Chondrocyte (in vitro differentiated cells): ENCODE measurements around the gene VPS41. TPM values are rescaled to one million over a fixed set of nuclear protein-coding genes. Genes with fewer than 3 reads are reported as not detected.

Experiments
- DNase-seq: peaks from one replicate; pipeline ENCODE4 v3.0.0; 2021; ENCODE audit warnings: mixed read lengths, low spot score
- H3K27ac Mint-ChIP-seq: one replicate; pipeline ENCODE4 v1.8.0; 2021; ENCODE audit warnings: mild to moderate bottlenecking, moderate library complexity, mixed read lengths; ENCODE audit not compliant: unreplicated experiment
- H3K27me3 Mint-ChIP-seq: 2 replicates; pipeline ENCODE4 v1.8.0; 2021; ENCODE audit warnings: low read depth, mixed read lengths
- H3K36me3 Mint-ChIP-seq: 2 replicates; pipeline ENCODE4 v1.8.0; 2021; ENCODE audit warnings: low read depth, mixed read lengths
- H3K4me1 Mint-ChIP-seq: 2 replicates; pipeline ENCODE4 v1.8.0; 2021; ENCODE audit warnings: low read depth, mild to moderate bottlenecking, mixed read lengths
- H3K4me3 Mint-ChIP-seq: one replicate; pipeline ENCODE4 v1.8.0; 2021; ENCODE audit warnings: mild to moderate bottlenecking, moderate library complexity, mixed read lengths; ENCODE audit not compliant: unreplicated experiment
- H3K9me3 Mint-ChIP-seq: 2 replicates; pipeline ENCODE4 v1.8.0; 2021; ENCODE audit warnings: low read depth, mixed read lengths
- total RNA-seq: library from RNA; stranded (reverse); gene quantifications from 3 replicates; pipeline ENCODE4 v1.2.1, GENCODE V29; 2021
- TF ChIP-seq, protein P1 (sequence below): fragments of 200-600 bp; sonication (generic); IDR thresholded peaks from 2 replicates; pipeline ENCODE4 v1.5.0; 2021; ENCODE audit warnings: antibody characterized with exemption, mild to moderate bottlenecking, moderate library complexity

The VPS41 gene
- total RNA-seq, 1 donor from 2014 or later = 83.9 TPM

DNA sequence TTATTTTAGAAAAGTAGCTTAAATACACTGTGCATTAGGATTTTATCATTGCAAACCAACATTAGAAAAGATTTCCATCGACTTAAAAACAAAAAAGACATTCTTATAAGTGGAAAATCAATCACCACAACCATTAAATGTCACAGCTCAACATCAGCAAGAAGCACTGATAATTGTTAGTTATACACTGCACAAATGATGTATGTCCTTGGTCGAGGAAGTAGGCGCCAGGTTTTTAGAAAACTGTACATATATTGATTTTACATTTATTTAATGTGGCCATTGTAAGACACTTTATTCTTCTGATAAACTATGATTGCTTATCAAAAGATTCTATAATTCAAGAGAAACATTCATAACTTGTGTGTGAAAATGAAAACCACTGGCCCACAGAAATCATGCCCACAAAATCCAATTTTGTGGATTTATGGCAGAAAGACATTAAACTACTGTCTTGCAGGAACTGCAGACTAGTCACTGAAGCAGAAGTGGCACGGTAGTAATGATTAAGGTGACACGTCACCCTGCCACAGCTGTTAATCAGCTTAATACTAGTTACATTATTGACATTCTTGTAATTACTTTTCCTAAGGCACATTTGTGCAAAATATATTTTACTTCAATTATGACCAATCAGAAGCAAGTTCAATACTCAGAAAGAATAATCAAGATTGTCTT lies 79.4 kb downstream of the VPS41 start:
- peaks cover 43% of the 10 kb centered on the region for H3K4me1 Mint-ChIP-seq
- H3K27ac Mint-ChIP-seq = no peak overlapping the region
- TF ChIP-seq, protein P1, sequence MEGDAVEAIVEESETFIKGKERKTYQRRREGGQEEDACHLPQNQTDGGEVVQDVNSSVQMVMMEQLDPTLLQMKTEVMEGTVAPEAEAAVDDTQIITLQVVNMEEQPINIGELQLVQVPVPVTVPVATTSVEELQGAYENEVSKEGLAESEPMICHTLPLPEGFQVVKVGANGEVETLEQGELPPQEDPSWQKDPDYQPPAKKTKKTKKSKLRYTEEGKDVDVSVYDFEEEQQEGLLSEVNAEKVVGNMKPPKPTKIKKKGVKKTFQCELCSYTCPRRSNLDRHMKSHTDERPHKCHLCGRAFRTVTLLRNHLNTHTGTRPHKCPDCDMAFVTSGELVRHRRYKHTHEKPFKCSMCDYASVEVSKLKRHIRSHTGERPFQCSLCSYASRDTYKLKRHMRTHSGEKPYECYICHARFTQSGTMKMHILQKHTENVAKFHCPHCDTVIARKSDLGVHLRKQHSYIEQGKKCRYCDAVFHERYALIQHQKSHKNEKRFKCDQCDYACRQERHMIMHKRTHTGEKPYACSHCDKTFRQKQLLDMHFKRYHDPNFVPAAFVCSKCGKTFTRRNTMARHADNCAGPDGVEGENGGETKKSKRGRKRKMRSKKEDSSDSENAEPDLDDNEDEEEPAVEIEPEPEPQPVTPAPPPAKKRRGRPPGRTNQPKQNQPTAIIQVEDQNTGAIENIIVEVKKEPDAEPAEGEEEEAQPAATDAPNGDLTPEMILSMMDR = no peak
- no peaks in the 10 kb centered on the region for H3K36me3 Mint-ChIP-seq
- DNase-seq = no peak
- no peaks in the 10 kb centered on the region for H3K27me3 Mint-ChIP-seq
- no peaks in the 10 kb centered on the region for H3K9me3 Mint-ChIP-seq
- no peak overlapping the region for H3K4me3 Mint-ChIP-seq

DNA sequence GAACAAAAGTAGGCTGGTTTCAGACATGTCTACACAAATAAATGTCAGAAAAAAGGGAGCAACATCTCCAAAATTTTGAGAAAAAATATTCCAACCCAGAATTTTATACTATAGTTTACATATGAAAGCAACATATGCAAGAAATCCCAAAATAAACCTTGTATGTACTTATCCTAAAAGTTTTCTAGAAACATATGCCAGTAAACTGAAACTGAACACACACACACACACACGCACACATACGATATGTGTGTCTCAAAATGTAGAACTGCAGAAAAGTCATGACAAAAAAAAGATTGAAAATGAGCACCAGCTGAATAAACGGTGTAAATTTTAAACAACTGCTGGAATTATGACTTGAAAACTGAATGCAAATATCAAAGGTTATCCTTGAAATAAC lies 81.0 kb downstream of the VPS41 start:
- Mint-ChIP-seq H3K4me3 (no peak overlapping the region), H3K4me1 (peaks cover 29% of the 10 kb centered on the region), H3K27me3 (no peaks in the 10 kb centered on the region), H3K36me3 (no peaks in the 10 kb centered on the region), H3K9me3 (no peaks in the 10 kb centered on the region), H3K27ac (no peak overlapping the region)
- TF ChIP-seq, protein P1 = no peak
- DNase-seq = no peak

DNA sequence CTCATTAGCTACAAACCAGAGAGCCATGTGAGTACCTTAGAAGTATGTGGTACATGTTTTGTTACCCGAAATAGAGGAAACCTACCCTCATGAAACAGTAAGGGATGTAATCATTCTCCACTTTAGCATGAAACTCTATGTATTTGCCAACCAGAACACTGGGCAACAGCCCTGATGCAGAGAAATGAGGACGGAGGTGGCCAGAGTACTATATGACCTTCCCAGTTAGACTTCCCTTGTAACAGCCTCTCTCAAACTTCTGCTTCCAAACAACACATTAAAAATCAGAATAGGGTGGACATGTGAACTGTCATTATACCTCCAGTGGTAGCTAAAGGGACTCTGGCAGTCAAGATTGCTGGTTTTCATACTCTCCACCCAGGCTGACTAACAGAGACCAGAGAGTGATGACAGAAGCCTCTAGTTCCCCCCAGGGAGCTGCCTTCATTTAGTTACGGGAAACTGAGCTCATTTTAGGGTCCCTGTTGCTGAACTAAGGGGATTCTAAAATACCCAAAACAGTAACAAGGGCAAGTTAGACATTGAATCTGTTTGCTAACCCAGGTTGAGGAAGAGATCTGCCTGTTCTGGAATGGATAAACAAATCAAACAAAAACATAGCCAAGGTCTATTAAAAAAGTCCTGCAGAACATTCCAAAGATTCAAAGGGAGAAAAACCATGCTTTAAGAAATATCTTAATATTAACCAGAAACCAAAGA lies 83.1 kb downstream of the VPS41 start:
- TF ChIP-seq, protein P1 = no peak
- Mint-ChIP-seq H3K9me3 (no peaks in the 10 kb centered on the region), H3K27ac (peak overlapping the region; percentile 85), H3K4me3 (peak overlapping the region; percentile 17), H3K4me1 (peaks cover 32% of the 10 kb centered on the region), H3K27me3 (no peaks in the 10 kb centered on the region), H3K36me3 (no peaks in the 10 kb centered on the region)
- DNase-seq = no peak

- no peak overlapping the region for H3K27ac Mint-ChIP-seq
- peaks cover 29% of the 10 kb centered on the region for H3K4me1 Mint-ChIP-seq
- H3K27me3 Mint-ChIP-seq = no peaks in the 10 kb centered on the region
- no peaks in the 10 kb centered on the region for H3K9me3 Mint-ChIP-seq
- no peak for DNase-seq
- H3K4me3 Mint-ChIP-seq = no peak overlapping the region
- TF ChIP-seq, protein P1 = no peak
- no peaks in the 10 kb centered on the region for H3K36me3 Mint-ChIP-seq
Measured at GRCh38 chr7:38824948-38825347, 84.0 kb downstream of the VPS41 start.

DNA sequence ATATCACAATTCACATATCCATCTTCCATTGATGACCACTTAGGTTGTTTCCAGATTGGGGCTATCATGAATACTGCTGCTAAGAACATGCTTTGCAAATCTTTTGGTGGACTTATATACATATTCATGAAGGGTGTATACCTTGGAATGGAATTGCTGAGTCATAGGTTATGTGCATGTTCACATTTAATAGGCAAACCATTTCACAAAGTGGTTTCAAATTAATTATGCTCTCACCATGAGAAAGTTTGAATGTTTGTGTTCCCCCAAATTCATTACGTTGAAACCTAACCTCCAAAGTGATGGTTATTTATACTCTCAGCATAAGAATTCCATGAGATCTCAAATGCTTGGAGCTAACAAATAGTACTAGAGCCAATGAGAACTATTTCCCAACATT lies 86.4 kb downstream of the VPS41 start:
- no peaks in the 10 kb centered on the region for H3K27me3 Mint-ChIP-seq
- peaks cover 3% of the 10 kb centered on the region for H3K36me3 Mint-ChIP-seq
- H3K27ac Mint-ChIP-seq = no peak overlapping the region
- TF ChIP-seq, protein P1 = no peak
- peaks cover 29% of the 10 kb centered on the region for H3K4me1 Mint-ChIP-seq
- no peak for DNase-seq
- no peak overlapping the region for H3K4me3 Mint-ChIP-seq
- H3K9me3 Mint-ChIP-seq = no peaks in the 10 kb centered on the region
